GM12801 (cell line): ENCODE data around the gene BDH1.

ENCODE experiments used
- TF ChIP-seq, protein P1 (sequence below): IDR thresholded peaks from one replicate; pipeline ENCODE4 v1.5.1; 2011; ENCODE audit warnings: control low read depth; ENCODE audit not compliant: insufficient read length; ENCODE audit errors: extremely low read depth

BDH1 gene

DNA sequence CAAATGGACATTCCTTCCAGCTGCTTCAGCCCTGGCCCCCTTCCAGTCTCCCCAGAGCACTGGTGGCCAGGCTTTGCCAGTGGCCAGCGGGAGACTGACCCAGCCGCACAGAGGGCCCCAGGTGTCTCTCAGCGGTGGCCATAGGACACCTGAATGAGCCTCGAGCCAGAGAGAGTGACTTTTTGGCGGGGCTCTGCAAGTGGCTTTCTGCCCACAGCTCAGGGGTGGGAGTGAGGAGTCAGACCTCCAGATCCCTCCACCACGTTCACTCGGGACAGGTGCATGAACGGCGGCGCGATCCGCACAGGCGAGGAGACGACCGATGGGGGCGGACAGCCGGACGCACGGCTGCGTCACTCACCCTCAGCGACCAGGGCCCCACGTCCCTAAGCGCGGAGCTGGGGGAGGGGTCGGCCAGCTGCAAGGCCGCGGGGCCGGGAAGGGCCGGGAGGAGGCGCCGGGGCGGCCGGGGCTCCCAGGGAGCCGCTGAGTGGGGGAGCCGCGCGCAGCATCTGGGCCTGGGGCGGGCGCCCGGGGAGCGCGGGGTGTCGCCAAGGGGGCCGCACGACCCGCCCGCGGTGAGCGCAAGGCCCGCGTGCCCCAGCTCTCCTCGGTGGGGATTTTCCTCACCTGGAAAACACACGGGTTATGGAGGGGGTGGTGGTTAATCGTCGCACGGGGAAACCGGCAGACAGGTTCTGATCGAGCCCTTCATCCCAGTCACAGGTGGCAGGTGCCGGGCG lies 57.1 kb downstream of the BDH1 start:
- TF ChIP-seq, protein P1, sequence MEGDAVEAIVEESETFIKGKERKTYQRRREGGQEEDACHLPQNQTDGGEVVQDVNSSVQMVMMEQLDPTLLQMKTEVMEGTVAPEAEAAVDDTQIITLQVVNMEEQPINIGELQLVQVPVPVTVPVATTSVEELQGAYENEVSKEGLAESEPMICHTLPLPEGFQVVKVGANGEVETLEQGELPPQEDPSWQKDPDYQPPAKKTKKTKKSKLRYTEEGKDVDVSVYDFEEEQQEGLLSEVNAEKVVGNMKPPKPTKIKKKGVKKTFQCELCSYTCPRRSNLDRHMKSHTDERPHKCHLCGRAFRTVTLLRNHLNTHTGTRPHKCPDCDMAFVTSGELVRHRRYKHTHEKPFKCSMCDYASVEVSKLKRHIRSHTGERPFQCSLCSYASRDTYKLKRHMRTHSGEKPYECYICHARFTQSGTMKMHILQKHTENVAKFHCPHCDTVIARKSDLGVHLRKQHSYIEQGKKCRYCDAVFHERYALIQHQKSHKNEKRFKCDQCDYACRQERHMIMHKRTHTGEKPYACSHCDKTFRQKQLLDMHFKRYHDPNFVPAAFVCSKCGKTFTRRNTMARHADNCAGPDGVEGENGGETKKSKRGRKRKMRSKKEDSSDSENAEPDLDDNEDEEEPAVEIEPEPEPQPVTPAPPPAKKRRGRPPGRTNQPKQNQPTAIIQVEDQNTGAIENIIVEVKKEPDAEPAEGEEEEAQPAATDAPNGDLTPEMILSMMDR, result no peak

- TF ChIP-seq, protein P1, result no peak
Measured at GRCh38 chr3:197496746-197497125, 59.0 kb downstream of the BDH1 start.

- TF ChIP-seq, protein P1, result no peak
Measured at GRCh38 chr3:197495999-197496745, 59.6 kb downstream of the BDH1 start.

DNA sequence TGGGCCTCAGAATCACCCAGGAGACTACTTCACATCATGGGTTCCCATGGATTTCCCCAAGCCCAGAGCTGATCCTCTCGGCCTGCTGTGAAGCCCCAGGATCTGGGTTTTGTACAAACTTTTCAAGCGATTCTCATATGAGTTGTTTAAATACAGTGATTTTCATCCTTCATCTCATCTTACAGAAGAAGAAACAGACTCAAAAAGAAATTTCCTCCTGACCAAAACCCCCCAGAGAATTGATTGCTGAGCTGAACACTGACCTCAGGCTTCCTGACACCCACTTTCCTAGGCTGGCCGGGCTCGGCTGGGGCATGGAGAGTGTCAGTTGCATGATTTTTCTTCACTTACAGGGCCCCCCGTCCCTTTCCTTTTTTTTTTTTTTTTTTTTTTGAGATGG lies 60.3 kb downstream of the BDH1 start:
- TF ChIP-seq, protein P1, result no peak

DNA sequence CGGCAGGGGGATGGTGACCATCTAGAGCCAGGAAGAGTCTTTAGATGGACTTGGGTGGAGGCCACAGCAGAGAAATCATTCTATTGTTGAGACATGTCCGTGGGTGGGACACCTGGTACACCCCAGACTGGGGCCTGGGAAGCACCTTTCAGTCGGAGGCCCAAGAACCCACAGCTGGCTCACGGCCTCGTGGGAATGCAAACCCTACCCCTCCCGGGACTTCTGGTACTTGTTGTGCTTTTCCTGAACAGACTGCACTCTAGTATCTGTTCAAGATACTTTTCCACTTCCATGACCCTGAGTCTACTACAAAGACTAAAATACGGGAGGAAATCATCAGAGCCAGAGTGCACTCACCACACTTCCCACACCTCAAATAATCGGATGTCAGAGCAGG lies 60.7 kb downstream of the BDH1 start:
- TF ChIP-seq, protein P1, result no peak

- TF ChIP-seq, protein P1, result no peak
Measured at GRCh38 chr3:197494366-197495058, 61.3 kb downstream of the BDH1 start.

DNA sequence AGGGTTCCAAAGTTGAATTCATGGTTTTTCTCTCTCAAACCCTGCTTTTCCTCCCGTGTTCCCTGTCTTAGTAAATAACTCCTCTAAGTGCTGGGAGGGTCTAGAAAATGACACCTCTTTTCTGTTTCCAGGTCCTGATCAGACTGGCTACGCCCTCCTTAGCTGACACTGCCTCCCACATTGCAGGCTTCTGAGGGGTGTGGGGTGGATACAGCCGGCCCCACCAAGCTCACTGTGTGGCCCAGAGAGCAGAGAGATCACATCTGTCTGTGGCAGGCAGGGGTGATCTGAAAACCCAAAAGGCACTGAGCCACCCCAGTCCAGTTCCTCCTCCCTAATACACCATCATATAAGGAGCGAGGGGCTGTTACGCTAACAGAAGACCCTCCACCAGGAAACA lies 62.7 kb downstream of the BDH1 start:
- TF ChIP-seq, protein P1, result no peak
